Endodermal cell (in vitro differentiated cells): Measurements from ENCODE around the gene EIF3F. TPM values are rescaled to one million over a fixed set of nuclear protein-coding genes. Genes with fewer than 3 reads are reported as not detected.

Experiments used
- DNase-seq: peaks from one replicate; pipeline ENCODE4 v3.0.0-alpha.2; 2017
- H3K27ac ChIP-seq: 2 replicates; pipeline ENCODE4 v1.5.1; 2013; ENCODE audit warnings: mild to moderate bottlenecking, low read depth, low read length, moderate library complexity
- H3K27me3 ChIP-seq: 2 replicates; pipeline ENCODE4 v1.6.1; 2013; ENCODE audit warnings: mild to moderate bottlenecking, low read length, moderate library complexity; ENCODE audit not compliant: insufficient read depth, control insufficient read depth, poor library complexity, severe bottlenecking
- H3K36me3 ChIP-seq: 2 replicates; pipeline ENCODE4 v1.7.0; 2013; ENCODE audit warnings: mild to moderate bottlenecking, low read length, moderate library complexity; ENCODE audit not compliant: control insufficient read depth, insufficient read depth
- H3K4me1 ChIP-seq: one replicate; pipeline ENCODE4 v1.7.0; 2013; ENCODE audit warnings: low read length; ENCODE audit not compliant: control insufficient read depth, insufficient read depth
- H3K4me3 ChIP-seq: 2 replicates; pipeline ENCODE4 v1.5.1; 2013; ENCODE audit warnings: mild to moderate bottlenecking, low read length, moderate library complexity
- H3K9ac ChIP-seq: 2 replicates; pipeline ENCODE4 v1.6.1; 2013; ENCODE audit warnings: mild to moderate bottlenecking, low read length, moderate library complexity; ENCODE audit not compliant: poor library complexity, severe bottlenecking; ENCODE audit errors: extremely low read depth
- H3K9me3 ChIP-seq: 2 replicates; pipeline ENCODE4 v1.6.1; 2013; ENCODE audit warnings: mild to moderate bottlenecking, low read length, moderate library complexity; ENCODE audit not compliant: control insufficient read depth
- H3K27ac Mint-ChIP-seq: 2 replicates; pipeline ENCODE4 v1.8.0; 2020; ENCODE audit warnings: mixed read lengths
- H3K27me3 Mint-ChIP-seq: 2 replicates; pipeline ENCODE4 v1.8.0; 2021; ENCODE audit warnings: mild to moderate bottlenecking, mixed read lengths; ENCODE audit not compliant: insufficient read depth
- H3K36me3 Mint-ChIP-seq: 2 replicates; pipeline ENCODE4 v1.8.0; 2020; ENCODE audit warnings: low read depth, mixed read lengths
- H3K4me1 Mint-ChIP-seq: 2 replicates; pipeline ENCODE4 v1.8.0; 2020; ENCODE audit warnings: mixed read lengths
- H3K4me3 Mint-ChIP-seq: 2 replicates; pipeline ENCODE4 v1.8.0; 2020; ENCODE audit warnings: mild to moderate bottlenecking, moderate library complexity, mixed read lengths
- H3K9me3 Mint-ChIP-seq: 2 replicates; pipeline ENCODE4 v1.8.0; 2020; ENCODE audit warnings: mild to moderate bottlenecking, mixed read lengths
- CTCF ChIP-seq: fragments of 200-600 bp; sonication (generic); conservative IDR thresholded peaks from 2 replicates; pipeline ENCODE4 v1.5.0; 2021; ENCODE audit warnings: antibody characterized with exemption, mild to moderate bottlenecking
- WGBS, 2 experiments: methylation state at CpG; one replicate each; pipeline versions ENCODE4 v1.1.5 to v1.1.7; 2013; ENCODE audit warnings: missing lambda C conversion rate in 2 of 2, mixed read lengths in 1 of 2; ENCODE audit not compliant: insufficient coverage in 1 of 2, insufficient read length in 1 of 2; 5-methylcytosine and 5-hydroxymethylcytosine counted together
- total RNA-seq, 2 donors: library from RNA; stranded (reverse); fragmentation: NEBNext Ultra II Directional in 1 of 2; extraction: Animal tissue kit (Norgen Biotek cat#: 25700) in 1 of 2; gene quantifications; 2 replicates in 1 of 2; 3 replicates in 1 of 2; pipeline ENCODE4 v1.2.1, GENCODE V29; 2021

EIF3F gene
- total RNA-seq, 2 donors from 2014 or later, result 349 to 354 TPM

- H3K4me1 Mint-ChIP-seq, result peaks cover 5% of the 10 kb centered on the region
- no peak overlapping the region for H3K4me3 Mint-ChIP-seq
- no peak overlapping the region for H3K9ac ChIP-seq
- no peak for TF ChIP-seq CTCF
- WGBS, 2 experiments, result 93% methylated on average over 8 of the region's 8 CpGs
- H3K9me3 Mint-ChIP-seq, result no peaks in the 10 kb centered on the region
- H3K36me3 ChIP-seq, result no peaks in the 10 kb centered on the region
- H3K27me3 ChIP-seq, result peaks cover 28% of the 10 kb centered on the region
- H3K36me3 Mint-ChIP-seq, result no peaks in the 10 kb centered on the region
- H3K27ac Mint-ChIP-seq, result no peak overlapping the region
- no peak overlapping the region for H3K4me3 ChIP-seq
- no peaks in the 10 kb centered on the region for H3K4me1 ChIP-seq
- no peaks in the 10 kb centered on the region for H3K9me3 ChIP-seq
- no peak overlapping the region for H3K27ac ChIP-seq
- peaks cover 48% of the 10 kb centered on the region for H3K27me3 Mint-ChIP-seq
- no peak for DNase-seq
Observed at GRCh38 chr11:8030526-8031247, 43.5 kb downstream of the EIF3F start.

- no peaks in the 10 kb centered on the region for H3K36me3 Mint-ChIP-seq
- H3K27ac Mint-ChIP-seq, result no peak overlapping the region
- no peaks in the 10 kb centered on the region for H3K4me1 ChIP-seq
- H3K36me3 ChIP-seq, result no peaks in the 10 kb centered on the region
- no peak for TF ChIP-seq CTCF
- no peak overlapping the region for H3K4me3 ChIP-seq
- H3K4me1 Mint-ChIP-seq, result peaks cover 5% of the 10 kb centered on the region
- H3K27me3 Mint-ChIP-seq, result peaks cover 46% of the 10 kb centered on the region
- 85 to 86% methylated on average over 12 to 32 of the region's 32 CpGs for WGBS, 2 experiments
- H3K27ac ChIP-seq, result no peak overlapping the region
- H3K9me3 ChIP-seq, result no peaks in the 10 kb centered on the region
- DNase-seq, result no peak
- H3K9ac ChIP-seq, result no peak overlapping the region
- H3K4me3 Mint-ChIP-seq, result no peak overlapping the region
- H3K9me3 Mint-ChIP-seq, result no peaks in the 10 kb centered on the region
- H3K27me3 ChIP-seq, result peaks cover 23% of the 10 kb centered on the region
Observed at GRCh38 chr11:8031248-8032115, 44.3 kb downstream of the EIF3F start.

GRCh38 chr11:8032122-8032521, 45.0 kb downstream of the EIF3F start:
- Mint-ChIP-seq H3K4me3 (no peak overlapping the region), H3K4me1 (peaks cover 5% of the 10 kb centered on the region), H3K27me3 (peaks cover 50% of the 10 kb centered on the region), H3K27ac (no peak overlapping the region), H3K36me3 (no peaks in the 10 kb centered on the region), H3K9me3 (no peaks in the 10 kb centered on the region)
- no peaks in the 10 kb centered on the region for H3K4me1 ChIP-seq
- H3K27ac ChIP-seq, result no peak overlapping the region
- WGBS, 2 experiments, result 94 to 97% methylated on average over 6 to 10 of the region's 10 CpGs
- H3K4me3 ChIP-seq, result no peak overlapping the region
- no peak for DNase-seq
- H3K27me3 ChIP-seq, result peaks cover 23% of the 10 kb centered on the region
- H3K9ac ChIP-seq, result no peak overlapping the region
- H3K36me3 ChIP-seq, result no peaks in the 10 kb centered on the region
- H3K9me3 ChIP-seq, result no peaks in the 10 kb centered on the region
- TF ChIP-seq CTCF, result no peak
